ENCODE measurements around the gene PRICKLE2. TPM values are rescaled to one million over a fixed set of nuclear protein-coding genes. Genes with fewer than 3 reads are reported as not detected.

Gene PRICKLE2
- not detected for total RNA-seq

GRCh38 chr3:64224826-64225610, at the start of gene PRICKLE2:
TSS of gene PRICKLE2 (minus strand) at chr3:64225466. CDS start at chr3:64198927, 26,539 bp downstream.
- Mint-ChIP-seq H3K36me3 (no peaks in the 10 kb centered on the region), H3K4me3 (no peak within 1 kb of the TSS), H3K27ac (no peak within 1 kb of the TSS), H3K9me3 (ENCODE audit: low read depth) (no peaks in the 10 kb centered on the region), H3K4me1 (no peaks in the 10 kb centered on the region), H3K27me3 (peaks cover 2% of the 10 kb centered on the region)
- CTCF ChIA-PET, result interaction anchor here (0.9 kb wide), 1 partner anchor 35 kb away, joined by 3 read pairs; no protein-coding TSS in a partner anchor
- DNase-seq (no peak), ATAC-seq (no peak)

- peaks cover 5% of the 10 kb centered on the region for H3K9me3 Mint-ChIP-seq (ENCODE audit: low read depth)
- no peak for ATAC-seq
- DNase-seq, result no peak
- no peak overlapping the region for H3K27ac Mint-ChIP-seq
- H3K27me3 Mint-ChIP-seq, result peaks cover 11% of the 10 kb centered on the region
- CTCF ChIA-PET, result no interaction called here
- no peaks in the 10 kb centered on the region for H3K36me3 Mint-ChIP-seq
- H3K4me3 Mint-ChIP-seq, result no peak overlapping the region
- no peaks in the 10 kb centered on the region for H3K4me1 Mint-ChIP-seq
These were observed 47.6 kb upstream of the PRICKLE2 start for GRCh38 chr3:64272842-64273241.

- Mint-ChIP-seq H3K4me1 (no peaks in the 10 kb centered on the region), H3K27me3 (peaks cover 11% of the 10 kb centered on the region), H3K27ac (no peak overlapping the region), H3K4me3 (no peak overlapping the region), H3K9me3 (ENCODE audit: low read depth) (peaks cover 5% of the 10 kb centered on the region), H3K36me3 (no peaks in the 10 kb centered on the region)
- CTCF ChIA-PET, result no interaction called here
- no peak for DNase-seq
- no peak for ATAC-seq
These were observed 47.0 kb upstream of the PRICKLE2 start for GRCh38 chr3:64272271-64272670.

GRCh38 chr3:64271631-64272030, 46.4 kb upstream of the PRICKLE2 start:
- no peak overlapping the region for H3K27ac Mint-ChIP-seq
- H3K36me3 Mint-ChIP-seq, result no peaks in the 10 kb centered on the region
- DNase-seq (no peak), ATAC-seq (no peak)
- H3K9me3 Mint-ChIP-seq (ENCODE audit: low read depth), result peaks cover 5% of the 10 kb centered on the region
- no peak overlapping the region for H3K4me3 Mint-ChIP-seq
- H3K4me1 Mint-ChIP-seq, result no peaks in the 10 kb centered on the region
- CTCF ChIA-PET, result no interaction called here
- peaks cover 17% of the 10 kb centered on the region for H3K27me3 Mint-ChIP-seq

GRCh38 chr3:64270866-64271260, 45.6 kb upstream of the PRICKLE2 start:
- no peaks in the 10 kb centered on the region for H3K4me1 Mint-ChIP-seq
- H3K36me3 Mint-ChIP-seq, result no peaks in the 10 kb centered on the region
- CTCF ChIA-PET, result no interaction called here
- peaks cover 24% of the 10 kb centered on the region for H3K27me3 Mint-ChIP-seq
- H3K4me3 Mint-ChIP-seq, result no peak overlapping the region
- ATAC-seq (no peak), DNase-seq (no peak)
- no peak overlapping the region for H3K27ac Mint-ChIP-seq
- H3K9me3 Mint-ChIP-seq (ENCODE audit: low read depth), result peaks cover 5% of the 10 kb centered on the region

GRCh38 chr3:64270142-64270865, 45.0 kb upstream of the PRICKLE2 start:
- Mint-ChIP-seq H3K4me3 (no peak overlapping the region), H3K9me3 (ENCODE audit: low read depth) (peaks cover 5% of the 10 kb centered on the region), H3K27ac (no peak overlapping the region), H3K4me1 (no peaks in the 10 kb centered on the region), H3K27me3 (peaks cover 28% of the 10 kb centered on the region), H3K36me3 (no peaks in the 10 kb centered on the region)
- CTCF ChIA-PET, result interaction anchor here (1.1 kb wide), 1 partner anchor 9 kb away, joined by 3 read pairs; no protein-coding TSS in a partner anchor
- DNase-seq (no peak), ATAC-seq (no peak)

- Mint-ChIP-seq H3K4me1 (no peaks in the 10 kb centered on the region), H3K9me3 (ENCODE audit: low read depth) (peaks cover 5% of the 10 kb centered on the region), H3K4me3 (no peak overlapping the region), H3K27me3 (peaks cover 29% of the 10 kb centered on the region), H3K36me3 (no peaks in the 10 kb centered on the region), H3K27ac (no peak overlapping the region)
- DNase-seq (no peak), ATAC-seq (no peak)
- CTCF ChIA-PET, result no interaction called here
These were observed 43.7 kb upstream of the PRICKLE2 start for GRCh38 chr3:64268926-64269325.

- Mint-ChIP-seq H3K27ac (no peak overlapping the region), H3K4me3 (no peak overlapping the region), H3K9me3 (ENCODE audit: low read depth) (peaks cover 5% of the 10 kb centered on the region), H3K27me3 (peaks cover 27% of the 10 kb centered on the region), H3K4me1 (no peaks in the 10 kb centered on the region), H3K36me3 (no peaks in the 10 kb centered on the region)
- no peak for DNase-seq
- CTCF ChIA-PET, result no interaction called here
- no peak for ATAC-seq
These were observed 42.7 kb upstream of the PRICKLE2 start for GRCh38 chr3:64267721-64268604.

- DNase-seq (no peak), ATAC-seq (no peak)
- Mint-ChIP-seq H3K27me3 (peaks cover 27% of the 10 kb centered on the region), H3K4me1 (no peaks in the 10 kb centered on the region), H3K27ac (no peak overlapping the region), H3K4me3 (no peak overlapping the region), H3K9me3 (ENCODE audit: low read depth) (peaks cover 5% of the 10 kb centered on the region), H3K36me3 (no peaks in the 10 kb centered on the region)
- CTCF ChIA-PET, result no interaction called here
These were observed 41.7 kb upstream of the PRICKLE2 start for GRCh38 chr3:64266983-64267382.

- H3K4me3 Mint-ChIP-seq, result no peak overlapping the region
- ATAC-seq (no peak), DNase-seq (no peak)
- peaks cover 5% of the 10 kb centered on the region for H3K9me3 Mint-ChIP-seq (ENCODE audit: low read depth)
- CTCF ChIA-PET, result no interaction called here
- H3K36me3 Mint-ChIP-seq, result no peaks in the 10 kb centered on the region
- H3K27me3 Mint-ChIP-seq, result peaks cover 27% of the 10 kb centered on the region
- H3K27ac Mint-ChIP-seq, result no peak overlapping the region
- no peaks in the 10 kb centered on the region for H3K4me1 Mint-ChIP-seq
These were observed 41.0 kb upstream of the PRICKLE2 start for GRCh38 chr3:64266065-64266931.

- H3K27me3 Mint-ChIP-seq, result peaks cover 27% of the 10 kb centered on the region
- H3K9me3 Mint-ChIP-seq (ENCODE audit: low read depth), result peaks cover 2% of the 10 kb centered on the region
- H3K36me3 Mint-ChIP-seq, result no peaks in the 10 kb centered on the region
- DNase-seq (no peak), ATAC-seq (no peak)
- no peak overlapping the region for H3K4me3 Mint-ChIP-seq
- H3K4me1 Mint-ChIP-seq, result no peaks in the 10 kb centered on the region
- H3K27ac Mint-ChIP-seq, result no peak overlapping the region
- CTCF ChIA-PET, result no interaction called here
These were observed 40.4 kb upstream of the PRICKLE2 start for GRCh38 chr3:64265646-64266045.

GRCh38 chr3:64264501-64265109, 39.3 kb upstream of the PRICKLE2 start:
- H3K4me3 Mint-ChIP-seq, result no peak overlapping the region
- DNase-seq (no peak), ATAC-seq (no peak)
- no peaks in the 10 kb centered on the region for H3K9me3 Mint-ChIP-seq (ENCODE audit: low read depth)
- H3K27me3 Mint-ChIP-seq, result peaks cover 27% of the 10 kb centered on the region
- H3K36me3 Mint-ChIP-seq, result no peaks in the 10 kb centered on the region
- H3K27ac Mint-ChIP-seq, result no peak overlapping the region
- no peaks in the 10 kb centered on the region for H3K4me1 Mint-ChIP-seq
- CTCF ChIA-PET, result no interaction called here
